HepG2 (cell line): ENCODE measurements around the gene SMC1B. TPM values are rescaled to one million over a fixed set of nuclear protein-coding genes. Genes with fewer than 3 reads are reported as not detected.

ENCODE experiments used
- ATAC-seq: fragments of 200-7000 bp; cut with Tn5 transposase; 3 replicates; pipeline ENCODE4 v1.9.1; 2020; ENCODE audit warnings: mild to moderate bottlenecking, moderate library complexity
- BruUV-seq: library from RNA; stranded (reverse); fragments of 400-500 nt; replicated peaks from 2 replicates; lab custom pipeline; 2021; lab: Mats Ljungman, UMichigan
- CTCF ChIA-PET: fragments of 300-600 bp; formaldehyde crosslinking; extraction: SDS; loops from one replicate; lab custom pipeline; 2021; ENCODE audit warnings: low total read pairs, inconsistent platforms, low intra/inter-chr PET ratio; lab: Yijun Ruan, JAX
- POLR2A ChIA-PET: fragments of 350-600 bp; sonication (Branson Sonifier 250); formaldehyde crosslinking; loops from one replicate; lab custom pipeline; 2020; ENCODE audit warnings: antibody characterized with exemption, inconsistent platforms; lab: Yijun Ruan, JAX
- DNase-seq: peaks from one replicate; pipeline ENCODE4 v3.0.0-alpha.2; 2015; ENCODE audit warnings: low spot score
- FAIRE-seq: peaks from 3 replicates; lab custom pipeline; 2011; peaks lifted over from hg19 to GRCh38; lab: Jason Lieb, UNC
- H2AFZ ChIP-seq: one replicate; pipeline ENCODE4 v1.6.1; 2011; ENCODE audit warnings: low read length, inconsistent platforms
- H3K27ac ChIP-seq: fragments of 300-600 bp; 3 replicates; pipeline ENCODE4 v1.8.0; 2011; ENCODE audit warnings: mixed run types, mild to moderate bottlenecking, mixed read lengths, low read length, inconsistent platforms; ENCODE audit not compliant: insufficient read depth; ENCODE audit errors: extremely low read length
- H3K27me3 ChIP-seq, 2 experiments: fragments of 200-600 bp in 1 of 2; 2 replicates in 1 of 2; 3 replicates in 1 of 2; pipeline versions ENCODE4 v1.6.0 to v1.8.0; 2011; ENCODE audit warnings: low read length in 2 of 2, mild to moderate bottlenecking in 2 of 2, moderate library complexity in 2 of 2, inconsistent platforms in 1 of 2; ENCODE audit not compliant: insufficient read depth in 2 of 2, control insufficient read depth in 1 of 2
- H3K36me3 ChIP-seq, 2 experiments: fragments of 200-600 bp in 1 of 2; replicated peaks in 1 of 2; 2 replicates in 1 of 2; 3 replicates in 1 of 2; pipeline versions ENCODE4 v1.5.1 to v1.8.0; 2011; ENCODE audit warnings: low read length in 2 of 2, inconsistent platforms in 1 of 2; ENCODE audit not compliant: insufficient read depth in 2 of 2, control insufficient read depth in 1 of 2
- H3K4me1 ChIP-seq: 2 replicates; pipeline ENCODE4 v1.5.1; 2012; ENCODE audit warnings: low read length, inconsistent platforms; ENCODE audit not compliant: insufficient read depth
- H3K4me2 ChIP-seq: 2 replicates; pipeline ENCODE4 v1.6.0; 2011; ENCODE audit warnings: low read depth, low read length, inconsistent platforms
- H3K4me3 ChIP-seq, 3 experiments: fragments of 200-600 bp in 1 of 3; sonication (generic), shearing (Covaris generic) in 1 of 3; replicated peaks in 1 of 3; 2 replicates each; pipeline ENCODE4 v1.5.1; 2011 to 2016; ENCODE audit warnings: low read length in 3 of 3, inconsistent platforms in 2 of 3, low read depth in 2 of 3, mild to moderate bottlenecking in 2 of 3, control low read depth in 1 of 3, mixed read lengths in 1 of 3; ENCODE audit not compliant: insufficient read depth in 1 of 3
- H3K79me2 ChIP-seq: one replicate; pipeline ENCODE4 v1.6.1; 2011; ENCODE audit warnings: low read length, inconsistent platforms; ENCODE audit not compliant: insufficient read depth
- H3K9ac ChIP-seq: 2 replicates; pipeline ENCODE4 v1.6.0; 2011; ENCODE audit warnings: mild to moderate bottlenecking, low read depth, low read length, inconsistent platforms; ENCODE audit not compliant: insufficient read depth
- H3K9me3 ChIP-seq: 2 replicates; pipeline ENCODE4 v1.5.1; 2012; ENCODE audit warnings: mild to moderate bottlenecking, low read length
- H4K20me1 ChIP-seq: 2 replicates; pipeline ENCODE4 v1.6.0; 2011; ENCODE audit warnings: inconsistent platforms, mild to moderate bottlenecking, low read length, moderate library complexity; ENCODE audit not compliant: insufficient read depth
- MAF1 ChIP-seq: sonication (generic); formaldehyde crosslinking; IDR thresholded peaks from 2 replicates; pipeline ENCODE4 v1.5.0; 2020; ENCODE audit warnings: missing genetic modification reagents, borderline replicate concordance
- WGBS: methylation state at CpG from one replicate; pipeline ENCODE4 v1.1.6; 2017; ENCODE audit warnings: low lambda C conversion rate; 5-methylcytosine and 5-hydroxymethylcytosine counted together
- in situ Hi-C: cut with HindIII; loops from 2 replicates; pipeline ENCODE4 v1.10.0; 2017; ENCODE audit warnings: low pct_unique_long_range_greater_than_20kb; ENCODE audit not compliant: extremely low pct_ligation_motif_present
- intact Hi-C: fragments of 100-400 bp; cut with micrococcal nuclease; formaldehyde crosslinking; loops from one replicate; pipeline ENCODE4 v1.10.0; 2022; ENCODE audit not compliant: unreplicated experiment
- polyA plus RNA-seq, 8 experiments: library from polyadenylated mRNA; depleted of rRNA in 3 of 8; stranded (reverse) in 7 of 8; unstranded in 1 of 8; fragments of >200 nt; fragmentation: Illumina TruSeq in 4 of 8; extraction: Trizol in 4 of 8; gene quantifications; 2 replicates each; pipeline versions ENCODE4 v1.2.1 to v1.2.3, GENCODE V29; 2011 to 2016; ENCODE audit warnings: low read depth in 4 of 8, missing spikeins in 1 of 8, mixed read lengths in 1 of 8; ENCODE audit not compliant: insufficient read depth in 1 of 8
- total RNA-seq, 5 experiments: library from RNA; depleted of rRNA; stranded (reverse); fragments of >200 nt; fragmentation: Illumina TruSeq; extraction: Trizol; gene quantifications; 2 replicates each; pipeline ENCODE4 v1.2.3, GENCODE V29; 2016; ENCODE audit warnings: low read depth in 1 of 5
- TF ChIP-seq, protein P1 (sequence below), 2 experiments: IDR thresholded peaks; 2 replicates each; pipeline ENCODE4 v1.6.1; 2011 to 2012; ENCODE audit warnings: low read length in 2 of 2, borderline replicate concordance in 1 of 2, low read depth in 1 of 2, mild to moderate bottlenecking in 1 of 2, moderate library complexity in 1 of 2

SMC1B gene
- total and polyA plus RNA-seq, 2 of the 13 experiments (the other 11 are each of a cell fraction or from before 2014, with no cell fraction given) = not detected

DNA sequence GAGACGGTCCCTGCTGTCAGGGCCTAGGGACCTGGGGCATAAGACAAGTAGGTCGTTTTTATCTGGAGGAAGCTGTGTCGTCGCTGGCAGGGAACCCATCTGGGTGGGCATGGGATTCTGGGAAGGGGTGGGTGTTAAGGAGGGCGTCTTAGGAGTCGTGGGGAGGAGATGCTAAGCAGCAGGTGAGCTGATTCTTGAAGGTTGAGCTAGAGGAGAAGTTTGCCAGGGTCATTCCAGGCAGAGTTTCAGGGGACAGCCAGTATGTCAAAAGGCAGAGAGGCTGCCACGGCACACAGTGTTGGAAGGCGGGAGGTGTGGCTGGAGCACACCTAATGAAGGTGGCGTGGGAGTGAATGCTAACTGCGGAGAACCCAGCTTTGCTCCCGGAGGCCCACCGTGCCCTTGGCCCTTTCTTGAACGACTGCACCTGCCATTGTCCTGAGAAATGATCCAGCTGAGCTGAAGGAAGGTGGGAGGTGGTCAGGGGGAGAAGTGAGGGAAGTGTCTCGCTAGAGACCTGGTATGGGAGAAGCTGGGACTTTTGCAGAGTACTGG lies 102.3 kb downstream of the SMC1B start:
- Histone ChIP-seq H3K27ac (peak overlapping the region; percentile 76), H3K4me2 (peak overlapping the region; percentile 87), H2AFZ (no peak overlapping the region), H3K4me3 (peak overlapping the region; percentile 88 to 94 (median 92)), H3K79me2 (peaks cover 59% of the 10 kb centered on the region), H3K36me3 (peaks cover 0 to 10% of the 10 kb centered on the region in 2 experiments; a peak in 1 of 5 replicates), H3K9me3 (no peaks in the 10 kb centered on the region), H3K9ac (peak overlapping the region; percentile 81), H4K20me1 (peaks cover 15% of the 10 kb centered on the region; the same call in 1 of the 2 replicates), H3K4me1 (peaks cover 71% of the 10 kb centered on the region), H3K27me3 (no peaks in the 10 kb centered on the region)
- no peak for FAIRE-seq
- DNase-seq = no peak
- intact Hi-C loops (loop anchor here (2.0 kb wide), 1 partner anchor 42 kb away; no protein-coding TSS in a partner anchor), in situ Hi-C loops (no loop called here)
- TF ChIP-seq, protein P1, sequence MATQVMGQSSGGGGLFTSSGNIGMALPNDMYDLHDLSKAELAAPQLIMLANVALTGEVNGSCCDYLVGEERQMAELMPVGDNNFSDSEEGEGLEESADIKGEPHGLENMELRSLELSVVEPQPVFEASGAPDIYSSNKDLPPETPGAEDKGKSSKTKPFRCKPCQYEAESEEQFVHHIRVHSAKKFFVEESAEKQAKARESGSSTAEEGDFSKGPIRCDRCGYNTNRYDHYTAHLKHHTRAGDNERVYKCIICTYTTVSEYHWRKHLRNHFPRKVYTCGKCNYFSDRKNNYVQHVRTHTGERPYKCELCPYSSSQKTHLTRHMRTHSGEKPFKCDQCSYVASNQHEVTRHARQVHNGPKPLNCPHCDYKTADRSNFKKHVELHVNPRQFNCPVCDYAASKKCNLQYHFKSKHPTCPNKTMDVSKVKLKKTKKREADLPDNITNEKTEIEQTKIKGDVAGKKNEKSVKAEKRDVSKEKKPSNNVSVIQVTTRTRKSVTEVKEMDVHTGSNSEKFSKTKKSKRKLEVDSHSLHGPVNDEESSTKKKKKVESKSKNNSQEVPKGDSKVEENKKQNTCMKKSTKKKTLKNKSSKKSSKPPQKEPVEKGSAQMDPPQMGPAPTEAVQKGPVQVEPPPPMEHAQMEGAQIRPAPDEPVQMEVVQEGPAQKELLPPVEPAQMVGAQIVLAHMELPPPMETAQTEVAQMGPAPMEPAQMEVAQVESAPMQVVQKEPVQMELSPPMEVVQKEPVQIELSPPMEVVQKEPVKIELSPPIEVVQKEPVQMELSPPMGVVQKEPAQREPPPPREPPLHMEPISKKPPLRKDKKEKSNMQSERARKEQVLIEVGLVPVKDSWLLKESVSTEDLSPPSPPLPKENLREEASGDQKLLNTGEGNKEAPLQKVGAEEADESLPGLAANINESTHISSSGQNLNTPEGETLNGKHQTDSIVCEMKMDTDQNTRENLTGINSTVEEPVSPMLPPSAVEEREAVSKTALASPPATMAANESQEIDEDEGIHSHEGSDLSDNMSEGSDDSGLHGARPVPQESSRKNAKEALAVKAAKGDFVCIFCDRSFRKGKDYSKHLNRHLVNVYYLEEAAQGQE (IDR thresholded peaks at IDR 0.05; ENCODE audit: borderline replicate concordance in 1 of 2, low read depth in 1 of 2, low read length in 2 of 2) = no peak
- 0 out of 2 replicates have a peak, but pooled peaks have one; percentile 5 for TF ChIP-seq MAF1 (CRISPR knock-in tag)
- ChIA-PET CTCF (no interaction called here), POLR2A (interaction anchor here (0.7 to 6.7 kb wide), 2 partner anchors 12 to 37 kb away, joined by 3 to 56 read pairs; no protein-coding TSS in a partner anchor)
- TSS peak; percentile 52 for BruUV-seq
- WGBS = 18% methylated on average over 14 of the region's 14 CpGs
- no peak for ATAC-seq
